ENCODE measurements around the gene PDZD4.

- no peak for TF ChIP-seq GATA3 (IDR thresholded peaks at IDR 0.05; ENCODE audit: low read depth, low read length)
- TF ChIP-seq GATA2 (IDR thresholded peaks at IDR 0.05; ENCODE audit: low read depth, low read length), result no peak
Measured at GRCh38 chrX:153864561-153865320, 34.4 kb upstream of the PDZD4 start.
